ENCODE measurements around the gene PFKFB1.

The PFKFB1 gene

GRCh38 chrX:54922547-54922946 is 71.4 kb downstream of the PFKFB1 start:
- DNase-seq (ENCODE audit: low spot score): no peak

- DNase-seq (ENCODE audit: low spot score): no peak
Observed at GRCh38 chrX:54921427-54922021, 72.5 kb downstream of the PFKFB1 start.

DNA sequence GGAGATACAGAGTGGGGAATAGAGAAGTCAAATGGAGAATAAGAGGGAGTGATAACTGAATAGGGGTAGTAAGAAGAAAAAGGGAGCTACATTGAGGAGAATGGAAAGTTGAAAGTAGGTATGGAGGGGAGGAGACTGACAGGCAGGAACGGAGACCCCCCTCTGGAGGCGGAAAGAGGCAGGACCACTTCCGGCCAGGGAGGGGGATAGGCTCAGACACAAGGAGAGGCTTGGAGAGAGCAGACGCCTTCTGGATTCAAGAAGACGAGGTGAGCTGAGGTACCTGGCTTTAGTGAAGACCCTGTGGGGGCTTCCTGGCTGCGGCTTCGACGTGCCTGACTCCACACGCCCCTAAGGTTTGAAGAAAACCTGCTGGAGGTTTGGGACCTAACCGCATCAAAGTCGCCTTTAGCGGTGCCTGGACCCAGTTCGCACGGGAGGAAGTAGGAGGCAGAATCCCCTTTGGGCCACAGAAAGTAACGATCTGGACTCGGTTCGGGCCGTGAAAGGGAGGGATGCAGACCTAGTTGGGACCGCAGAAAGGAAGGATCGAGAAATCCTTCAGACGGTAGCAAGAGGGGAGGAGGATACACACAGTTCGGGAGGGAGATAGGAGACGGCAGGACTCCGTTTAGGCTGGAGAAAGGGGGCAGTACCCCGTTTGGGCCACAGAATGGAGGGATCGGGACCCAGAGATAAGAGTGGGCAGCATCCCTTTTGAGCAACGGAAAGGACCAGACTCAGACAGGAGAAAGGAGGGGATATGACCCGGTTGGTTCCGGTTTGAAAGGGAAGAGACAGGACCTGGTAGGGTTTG is 73.2 kb downstream of the PFKFB1 start, which contains the start of gene TRO:
Gene TRO, plus strand, starts transcription at position 215 of the 817 bp plus-strand sequence. CDS start 1,423 bp downstream, outside the sequence.
- no peak for DNase-seq (ENCODE audit: low spot score)

GRCh38 chrX:54909941-54910340 is 84.0 kb downstream of the PFKFB1 start:
- DNase-seq (ENCODE audit: low spot score): no peak

DNA sequence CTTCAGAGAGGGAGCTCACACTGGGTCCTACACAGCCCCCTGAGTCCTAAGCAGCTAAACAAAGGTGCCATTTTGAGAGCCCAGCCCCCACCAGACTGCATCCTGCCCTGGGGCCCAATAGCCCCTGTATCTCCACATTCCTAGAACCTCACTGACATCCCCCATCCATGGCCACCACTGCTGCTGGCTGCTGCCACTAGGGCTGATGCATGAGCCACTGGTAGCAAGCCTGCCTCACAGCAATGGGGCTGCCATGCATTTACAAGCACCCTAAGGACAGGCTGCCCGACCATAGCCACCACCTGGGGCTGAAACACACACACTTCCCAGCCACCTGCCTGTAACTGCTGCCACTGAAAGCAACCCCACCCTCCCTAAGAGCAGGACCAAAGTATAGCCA is 99.8 kb downstream of the PFKFB1 start:
- no peak for DNase-seq (ENCODE audit: low spot score)

GRCh38 chrX:54891573-54891972 is 102.4 kb downstream of the PFKFB1 start:
- peak; percentile 56 for DNase-seq (ENCODE audit: low spot score)

- DNase-seq (ENCODE audit: low spot score): no peak
Observed at GRCh38 chrX:54885740-54886139, 108.2 kb downstream of the PFKFB1 start.
